GM19023 (cell line): ENCODE results near the gene NEO1.
A peak's percentile ranks its signal among the peaks of the same experiment; 100 is the strongest.
"Not testable (repeated sequence)": the region's sequence is repeated elsewhere in the genome, so short reads cannot be mapped to it uniquely, and the experiment has no call there.

Source experiments
- ATAC-seq: cut with Tn5 transposase; IDR thresholded peaks from one replicate; pipeline ENCODE4 v1.9.1; 2021; ENCODE audit warnings: mild to moderate bottlenecking, moderate library complexity; ENCODE audit not compliant: unreplicated experiment

NEO1 gene

GRCh38 chr15:73134196-73134595 lies 81.9 kb downstream of the NEO1 start:
- no peak for ATAC-seq

GRCh38 chr15:73139041-73139743 lies 86.9 kb downstream of the NEO1 start:
- ATAC-seq = no peak

- ATAC-seq = no peak
These were observed 87.7 kb downstream of the NEO1 start for GRCh38 chr15:73139744-73140553.

GRCh38 chr15:73141216-73141900 lies 89.1 kb downstream of the NEO1 start:
- no peak for ATAC-seq

GRCh38 chr15:73142802-73143762 lies 90.8 kb downstream of the NEO1 start:
- peak; percentile 52 for ATAC-seq

GRCh38 chr15:73143763-73144155 lies 91.5 kb downstream of the NEO1 start:
- no peak for ATAC-seq

- ATAC-seq = no peak
These were observed 94.2 kb downstream of the NEO1 start for GRCh38 chr15:73146419-73146818.

GRCh38 chr15:73150831-73151230 lies 98.6 kb downstream of the NEO1 start:
- no peak for ATAC-seq

GRCh38 chr15:73153024-73153423 lies 100.8 kb downstream of the NEO1 start:
- ATAC-seq = no peak

- ATAC-seq = no peak
These were observed 101.2 kb downstream of the NEO1 start for GRCh38 chr15:73153447-73153846.

- no peak for ATAC-seq
These were observed 104.3 kb downstream of the NEO1 start for GRCh38 chr15:73156431-73157191.

- no peak for ATAC-seq
These were observed 109.3 kb downstream of the NEO1 start for GRCh38 chr15:73161546-73161945.

GRCh38 chr15:73165435-73165834 lies 113.2 kb downstream of the NEO1 start:
- no peak for ATAC-seq

- ATAC-seq = no peak
These were observed 113.6 kb downstream of the NEO1 start for GRCh38 chr15:73165844-73166243.

GRCh38 chr15:73166711-73167110 lies 114.4 kb downstream of the NEO1 start:
- not testable (repeated sequence) for ATAC-seq

GRCh38 chr15:73168487-73168886 lies 116.2 kb downstream of the NEO1 start:
- ATAC-seq = no peak

GRCh38 chr15:73171711-73172110 lies 119.4 kb downstream of the NEO1 start:
- no peak for ATAC-seq

- ATAC-seq = no peak
These were observed 120.2 kb downstream of the NEO1 start for GRCh38 chr15:73172508-73172907.

- ATAC-seq = no peak
These were observed 121.9 kb downstream of the NEO1 start for GRCh38 chr15:73174171-73174570.

GRCh38 chr15:73175382-73175781 lies 123.1 kb downstream of the NEO1 start:
- ATAC-seq = no peak
